HepG2 (cell line): ENCODE data around the gene SP7. TPM values are rescaled to one million over a fixed set of nuclear protein-coding genes. Genes with fewer than 3 reads are reported as not detected.

Source experiments
- CC2D1A ChIP-seq: sonication (generic); formaldehyde crosslinking; IDR thresholded peaks from 2 replicates; pipeline ENCODE4 v1.8.1; 2023; ENCODE audit warnings: mild to moderate bottlenecking, missing genetic modification reagents
- HNF4A ChIP-seq: sonication (generic); formaldehyde crosslinking; IDR thresholded peaks from 2 replicates; pipeline ENCODE4 v1.4.0; 2020; ENCODE audit warnings: missing genetic modification reagents
- HNF4G ChIP-seq, 2 experiments: sonication (generic) in 1 of 2; formaldehyde crosslinking in 1 of 2; IDR thresholded peaks; 2 replicates each; pipeline versions ENCODE4 v1.4.0 to v1.6.1; 2011 to 2020; ENCODE audit warnings: borderline replicate concordance in 2 of 2, low read depth in 2 of 2, mild to moderate bottlenecking in 2 of 2, low read length in 1 of 2, missing genetic modification reagents in 1 of 2, moderate library complexity in 1 of 2
- KMT2A ChIP-seq: sonication (generic); formaldehyde crosslinking; IDR thresholded peaks from 2 replicates; pipeline ENCODE4 v1.4.0; 2020; ENCODE audit warnings: missing genetic modification reagents
- NR2F2 ChIP-seq: IDR thresholded peaks from 2 replicates; pipeline ENCODE4 v1.6.1; 2012; ENCODE audit warnings: low read depth, inconsistent platforms, borderline replicate concordance
- NR2F6 ChIP-seq, 2 experiments: IDR thresholded peaks; 2 replicates each; pipeline ENCODE4 v1.6.1; 2016; ENCODE audit warnings: antibody characterized with exemption in 1 of 2, mild to moderate bottlenecking in 1 of 2
- POLR2A ChIP-seq, 2 experiments: IDR thresholded peaks; 2 replicates each; pipeline ENCODE4 v1.6.1; 2011; ENCODE audit warnings: low read depth in 2 of 2, low read length in 2 of 2, mild to moderate bottlenecking in 1 of 2, moderate library complexity in 1 of 2; ENCODE audit not compliant: insufficient read depth in 1 of 2
- SIX4 ChIP-seq: sonication (generic); formaldehyde crosslinking; IDR thresholded peaks from 2 replicates; pipeline ENCODE4 v1.4.0; 2020; ENCODE audit warnings: missing genetic modification reagents
- SP1 ChIP-seq, 2 experiments: fragments of 450-650 bp in 1 of 2; sonication (generic) in 1 of 2; formaldehyde crosslinking in 1 of 2; IDR thresholded peaks; 2 replicates each; pipeline versions ENCODE4 v1.4.0 to v1.6.1; 2016 to 2020; ENCODE audit warnings: missing genetic modification reagents in 1 of 2
- TP53 ChIP-seq: sonication (generic); formaldehyde crosslinking; conservative IDR thresholded peaks from 2 replicates; pipeline ENCODE4 v1.4.0; 2020; ENCODE audit warnings: missing genetic modification reagents
- ZNF224 ChIP-seq: sonication (generic); formaldehyde crosslinking; IDR thresholded peaks from 2 replicates; pipeline ENCODE4 v1.5.0; 2020; ENCODE audit warnings: mild to moderate bottlenecking, missing genetic modification reagents
- ZNF337 ChIP-seq: sonication (generic); formaldehyde crosslinking; IDR thresholded peaks from 2 replicates; pipeline ENCODE4 v1.5.1; 2020; ENCODE audit warnings: missing genetic modification reagents, low read depth, mild to moderate bottlenecking, borderline replicate concordance
- ZNF678 ChIP-seq: sonication (generic); formaldehyde crosslinking; IDR thresholded peaks from 2 replicates; pipeline ENCODE4 v1.4.0; 2020; ENCODE audit warnings: mild to moderate bottlenecking, missing genetic modification reagents
- ZNF687 ChIP-seq: sonication (generic); formaldehyde crosslinking; IDR thresholded peaks from 2 replicates; pipeline ENCODE4 v1.5.1; 2020; ENCODE audit warnings: mild to moderate bottlenecking, missing genetic modification reagents, moderate library complexity
- polyA plus RNA-seq, 8 experiments: library from polyadenylated mRNA; depleted of rRNA in 3 of 8; stranded (reverse) in 7 of 8; unstranded in 1 of 8; fragments of >200 nt; fragmentation: Illumina TruSeq in 4 of 8; extraction: Trizol in 4 of 8; gene quantifications; 2 replicates each; pipeline versions ENCODE4 v1.2.1 to v1.2.3, GENCODE V29; 2011 to 2016; ENCODE audit warnings: low read depth in 4 of 8, missing spikeins in 1 of 8, mixed read lengths in 1 of 8; ENCODE audit not compliant: insufficient read depth in 1 of 8
- total RNA-seq, 5 experiments: library from RNA; depleted of rRNA; stranded (reverse); fragments of >200 nt; fragmentation: Illumina TruSeq; extraction: Trizol; gene quantifications; 2 replicates each; pipeline ENCODE4 v1.2.3, GENCODE V29; 2016; ENCODE audit warnings: low read depth in 1 of 5
- TF ChIP-seq, protein P1 (sequence below): sonication (generic); formaldehyde crosslinking; IDR thresholded peaks from 2 replicates; pipeline ENCODE4 v1.4.0; 2020; ENCODE audit warnings: missing genetic modification reagents, borderline replicate concordance
- TF ChIP-seq, protein P2 (sequence below): IDR thresholded peaks from 2 replicates; pipeline ENCODE4 v1.6.1; 2016
- TF ChIP-seq, protein P3 (sequence below): sonication (generic); formaldehyde crosslinking; IDR thresholded peaks from 2 replicates; pipeline ENCODE4 v1.9.0; 2022; ENCODE audit warnings: missing genetic modification reagents, mild to moderate bottlenecking, borderline replicate concordance

Gene SP7
- total and polyA plus RNA-seq, 2 of the 13 experiments (the other 11 are each of a cell fraction or from before 2014, with no cell fraction given): not detected

DNA sequence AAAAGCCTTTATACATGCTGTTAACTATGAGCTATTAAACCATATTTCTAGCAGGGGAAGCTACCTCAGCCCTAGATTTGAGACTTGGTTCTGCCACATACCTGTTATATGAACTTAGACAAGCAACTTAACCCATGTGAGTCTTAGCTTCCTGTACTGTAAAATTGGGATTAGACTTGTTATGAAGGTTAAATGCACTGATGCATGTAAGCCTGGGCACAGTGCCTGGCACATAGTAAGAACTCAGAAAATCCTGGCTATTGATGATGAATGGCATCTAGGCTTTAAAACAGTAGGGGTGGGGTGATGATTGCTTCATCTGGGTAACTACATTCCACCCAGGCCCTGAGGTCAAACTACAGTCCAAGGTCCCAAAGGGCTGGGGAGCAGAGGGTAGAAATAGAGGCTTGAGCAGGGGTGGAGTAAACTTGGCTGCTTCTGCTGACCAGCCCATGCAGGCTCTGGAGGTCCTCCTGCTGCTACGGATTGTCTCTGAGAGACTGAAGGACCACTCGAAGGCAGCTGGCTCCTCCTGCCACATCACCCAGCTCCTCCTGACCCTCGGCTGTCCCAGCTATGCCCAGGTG, 56.8 kb downstream of the SP7 start (continued):
- TF ChIP-seq KMT2A (CRISPR knock-in tag): no peak
- TF ChIP-seq, protein P1, sequence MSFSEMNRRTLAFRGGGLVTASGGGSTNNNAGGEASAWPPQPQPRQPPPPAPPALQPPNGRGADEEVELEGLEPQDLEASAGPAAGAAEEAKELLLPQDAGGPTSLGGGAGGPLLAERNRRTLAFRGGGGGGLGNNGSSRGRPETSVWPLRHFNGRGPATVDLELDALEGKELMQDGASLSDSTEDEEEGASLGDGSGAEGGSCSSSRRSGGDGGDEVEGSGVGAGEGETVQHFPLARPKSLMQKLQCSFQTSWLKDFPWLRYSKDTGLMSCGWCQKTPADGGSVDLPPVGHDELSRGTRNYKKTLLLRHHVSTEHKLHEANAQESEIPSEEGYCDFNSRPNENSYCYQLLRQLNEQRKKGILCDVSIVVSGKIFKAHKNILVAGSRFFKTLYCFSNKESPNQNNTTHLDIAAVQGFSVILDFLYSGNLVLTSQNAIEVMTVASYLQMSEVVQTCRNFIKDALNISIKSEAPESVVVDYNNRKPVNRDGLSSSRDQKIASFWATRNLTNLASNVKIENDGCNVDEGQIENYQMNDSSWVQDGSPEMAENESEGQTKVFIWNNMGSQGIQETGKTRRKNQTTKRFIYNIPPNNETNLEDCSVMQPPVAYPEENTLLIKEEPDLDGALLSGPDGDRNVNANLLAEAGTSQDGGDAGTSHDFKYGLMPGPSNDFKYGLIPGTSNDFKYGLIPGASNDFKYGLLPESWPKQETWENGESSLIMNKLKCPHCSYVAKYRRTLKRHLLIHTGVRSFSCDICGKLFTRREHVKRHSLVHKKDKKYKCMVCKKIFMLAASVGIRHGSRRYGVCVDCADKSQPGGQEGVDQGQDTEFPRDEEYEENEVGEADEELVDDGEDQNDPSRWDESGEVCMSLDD (CRISPR knock-in tag): 0 out of 2 replicates have a peak, but pooled peaks have one; percentile 52
- TF ChIP-seq ZNF678: no peak
- TF ChIP-seq NR2F6 (IDR thresholded peaks at IDR 0.05): peak; percentile 44
- TF ChIP-seq NR2F6 (CRISPR knock-in tag; IDR thresholded peaks at IDR 0.05): peak; percentile 36; the same call in 1 of the 2 replicates
- no peak for TF ChIP-seq SIX4 (CRISPR knock-in tag)
- no peak for TF ChIP-seq SP1 (IDR thresholded peaks at IDR 0.05)
- no peak for TF ChIP-seq SP1 (CRISPR knock-in tag; IDR thresholded peaks at IDR 0.05)
- TF ChIP-seq, protein P2, sequence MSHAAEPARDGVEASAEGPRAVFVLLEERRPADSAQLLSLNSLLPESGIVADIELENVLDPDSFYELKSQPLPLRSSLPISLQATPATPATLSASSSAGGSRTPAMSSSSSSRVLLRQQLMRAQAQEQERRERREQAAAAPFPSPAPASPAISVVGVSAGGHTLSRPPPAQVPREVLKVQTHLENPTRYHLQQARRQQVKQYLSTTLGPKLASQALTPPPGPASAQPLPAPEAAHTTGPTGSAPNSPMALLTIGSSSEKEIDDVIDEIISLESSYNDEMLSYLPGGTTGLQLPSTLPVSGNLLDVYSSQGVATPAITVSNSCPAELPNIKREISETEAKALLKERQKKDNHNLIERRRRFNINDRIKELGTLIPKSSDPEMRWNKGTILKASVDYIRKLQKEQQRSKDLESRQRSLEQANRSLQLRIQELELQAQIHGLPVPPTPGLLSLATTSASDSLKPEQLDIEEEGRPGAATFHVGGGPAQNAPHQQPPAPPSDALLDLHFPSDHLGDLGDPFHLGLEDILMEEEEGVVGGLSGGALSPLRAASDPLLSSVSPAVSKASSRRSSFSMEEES: no peak
- peak; percentile 78 for TF ChIP-seq HNF4G (IDR thresholded peaks at IDR 0.05; ENCODE audit: borderline replicate concordance, low read depth, low read length)
- no peak for TF ChIP-seq HNF4G (CRISPR knock-in tag; IDR thresholded peaks at IDR 0.05; ENCODE audit: borderline replicate concordance, low read depth)
- TF ChIP-seq, protein P3, sequence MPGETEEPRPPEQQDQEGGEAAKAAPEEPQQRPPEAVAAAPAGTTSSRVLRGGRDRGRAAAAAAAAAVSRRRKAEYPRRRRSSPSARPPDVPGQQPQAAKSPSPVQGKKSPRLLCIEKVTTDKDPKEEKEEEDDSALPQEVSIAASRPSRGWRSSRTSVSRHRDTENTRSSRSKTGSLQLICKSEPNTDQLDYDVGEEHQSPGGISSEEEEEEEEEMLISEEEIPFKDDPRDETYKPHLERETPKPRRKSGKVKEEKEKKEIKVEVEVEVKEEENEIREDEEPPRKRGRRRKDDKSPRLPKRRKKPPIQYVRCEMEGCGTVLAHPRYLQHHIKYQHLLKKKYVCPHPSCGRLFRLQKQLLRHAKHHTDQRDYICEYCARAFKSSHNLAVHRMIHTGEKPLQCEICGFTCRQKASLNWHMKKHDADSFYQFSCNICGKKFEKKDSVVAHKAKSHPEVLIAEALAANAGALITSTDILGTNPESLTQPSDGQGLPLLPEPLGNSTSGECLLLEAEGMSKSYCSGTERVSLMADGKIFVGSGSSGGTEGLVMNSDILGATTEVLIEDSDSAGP: no peak
- no peak for TF ChIP-seq CC2D1A
- TF ChIP-seq ZNF224 (CRISPR knock-in tag): no peak
- TF ChIP-seq HNF4A: peak; percentile 76
- no peak for TF ChIP-seq ZNF337 (CRISPR knock-in tag)
- TF ChIP-seq POLR2A (IDR thresholded peaks at IDR 0.05; ENCODE audit: insufficient read depth in 1 of 2, low read depth in 2 of 2, low read length in 2 of 2): 0 out of 4 replicates have a peak, but pooled peaks of 1 of the 2 experiments have one; percentile 21
- 0 out of 2 replicates have a peak, but pooled peaks have one; percentile 44 for TF ChIP-seq NR2F2
- TF ChIP-seq ZNF687 (CRISPR knock-in tag): 0 out of 2 replicates have a peak, but pooled peaks have one; percentile 10
- no peak for TF ChIP-seq TP53 (CRISPR knock-in tag)
